GM10847 (cell line): ENCODE results near the gene FGF22.

Source experiments
- POLR2A ChIP-seq: IDR thresholded peaks from 2 replicates; pipeline ENCODE4 v1.6.1; 2011; ENCODE audit not compliant: insufficient read length; ENCODE audit errors: extremely low read depth

The FGF22 gene

GRCh38 chr19:616747-617526 lies 22.7 kb upstream of the FGF22 start:
- no peak for TF ChIP-seq POLR2A

- no peak for TF ChIP-seq POLR2A
Observed at GRCh38 chr19:617551-618246, 22.0 kb upstream of the FGF22 start.

- no peak for TF ChIP-seq POLR2A
Observed at GRCh38 chr19:618247-618619, 21.4 kb upstream of the FGF22 start.

- TF ChIP-seq POLR2A = no peak
Observed at GRCh38 chr19:618674-619285, 20.9 kb upstream of the FGF22 start.

- TF ChIP-seq POLR2A = no peak
Observed at GRCh38 chr19:619286-620002, 20.2 kb upstream of the FGF22 start.

- TF ChIP-seq POLR2A = no peak
Observed at GRCh38 chr19:620166-620862, 19.4 kb upstream of the FGF22 start.

GRCh38 chr19:621819-622218 lies 17.9 kb upstream of the FGF22 start:
- no peak for TF ChIP-seq POLR2A

- no peak for TF ChIP-seq POLR2A
Observed at GRCh38 chr19:622666-623065, 17.0 kb upstream of the FGF22 start.

- no peak for TF ChIP-seq POLR2A
Observed at GRCh38 chr19:623175-623916, 16.3 kb upstream of the FGF22 start.

- TF ChIP-seq POLR2A = no peak
Observed at GRCh38 chr19:623974-624373, 15.7 kb upstream of the FGF22 start.

- no peak for TF ChIP-seq POLR2A
Observed at GRCh38 chr19:624433-625109, 15.1 kb upstream of the FGF22 start.

- TF ChIP-seq POLR2A = no peak
Observed at GRCh38 chr19:625257-625656, 14.4 kb upstream of the FGF22 start.

GRCh38 chr19:628168-628567 lies 11.5 kb upstream of the FGF22 start:
- TF ChIP-seq POLR2A = no peak
